Gastroesophageal sphincter (tissue), 4 donors: ENCODE data around the gene PRR35. TPM values are rescaled to one million over a fixed set of nuclear protein-coding genes. Genes with fewer than 3 reads are reported as not detected.

Experiments used
- ATAC-seq: fragments of 150-250 bp; one replicate; pipeline ENCODE4 v1.9.1; 2016; ENCODE audit warnings: mild to moderate bottlenecking, moderate library complexity
- H3K27ac ChIP-seq, 4 donors: fragments of 200-600 bp; sonication (generic) in 3 of 4; 1 replicate in 3 of 4; 2 replicates in 1 of 4; pipeline ENCODE4 v1.5.1; 2016 to 2019
- H3K27me3 ChIP-seq: fragments of 200-600 bp; sonication (generic); one replicate; pipeline ENCODE4 v1.5.1; 2019
- H3K36me3 ChIP-seq, 2 donors: fragments of 200-600 bp; sonication (generic); one replicate each; pipeline ENCODE4 v1.5.1; 2019; ENCODE audit warnings: control low read depth in 1 of 2
- H3K4me1 ChIP-seq, 3 donors: fragments of 200-600 bp; sonication (generic); 1 replicate in 2 of 3; 2 replicates in 1 of 3; pipeline ENCODE4 v1.5.1; 2016 to 2019; ENCODE audit warnings: control low read depth in 2 of 3
- H3K4me3 ChIP-seq, 2 donors: fragments of 200-600 bp; sonication (generic); one replicate each; pipeline ENCODE4 v1.5.1; 2019; ENCODE audit warnings: mild to moderate bottlenecking in 1 of 2, moderate library complexity in 1 of 2
- H3K9me3 ChIP-seq, 3 donors: fragments of 200-600 bp; sonication (generic); one replicate each; pipeline ENCODE4 v1.5.1; 2017 to 2019; ENCODE audit warnings: control low read depth in 2 of 3
- CTCF ChIP-seq, 4 experiments: fragments of 200-600 bp in 2 of 4; fragments of 450-650 bp in 2 of 4; sonication (generic) in 1 of 4; IDR thresholded peaks; one replicate each; pipeline ENCODE4 v1.5.1; 2017 to 2019; ENCODE audit warnings: antibody characterized with exemption in 4 of 4, mild to moderate bottlenecking in 2 of 4, moderate library complexity in 2 of 4
- EP300 ChIP-seq: sonication (generic); formaldehyde crosslinking; IDR thresholded peaks from one replicate; pipeline ENCODE4 v1.6.1; 2017; ENCODE audit warnings: antibody characterized with exemption, mild to moderate bottlenecking
- POLR2A ChIP-seq, 2 donors: fragments of 450-650 bp; IDR thresholded peaks; one replicate each; pipeline ENCODE4 v1.6.1; 2017; ENCODE audit warnings: antibody characterized with exemption in 2 of 2, mild to moderate bottlenecking in 2 of 2, moderate library complexity in 1 of 2
- POLR2AphosphoS5 ChIP-seq: sonication (generic); formaldehyde crosslinking; IDR thresholded peaks from one replicate; pipeline ENCODE4 v1.6.1; 2017; ENCODE audit warnings: antibody characterized with exemption
- WGBS, 2 donors: methylation state at CpG; one replicate each; pipeline ENCODE4 v1.1.5; 2018; ENCODE audit warnings: low coverage in 1 of 2; 5-methylcytosine and 5-hydroxymethylcytosine counted together
- total RNA-seq, 4 donors: library from RNA; depleted of rRNA; stranded (reverse); fragments of >200 nt; gene quantifications; one replicate each; pipeline ENCODE4 v1.1.0, GENCODE V29; 2016

The PRR35 gene
- total RNA-seq, 4 donors from 2014 or later, result not detected

GRCh38 chr16:536746-537145, 23.4 kb upstream of the PRR35 start:
- Histone ChIP-seq H3K9me3 (no peaks in the 10 kb centered on the region), H3K27me3 (no peaks in the 10 kb centered on the region), H3K27ac (no peak overlapping the region), H3K4me1 (peaks cover 0 to 25% (median 0%) of the 10 kb centered on the region in 3 donors), H3K36me3 (peaks cover 0 to 79% of the 10 kb centered on the region in 2 donors), H3K4me3 (no peak overlapping the region)
- no peak for TF ChIP-seq EP300
- TF ChIP-seq POLR2AphosphoS5, result no peak
- no peak for TF ChIP-seq POLR2A (IDR thresholded peaks at IDR 0.05)
- TF ChIP-seq CTCF (IDR thresholded peaks at IDR 0.05), result no peak
- ATAC-seq, result no peak
- no CpG with 5 or more reads among the region's 17 CpGs for WGBS, 2 donors

- 92 to 96% methylated on average over 15 to 21 of the region's 60 CpGs for WGBS, 2 donors
- Histone ChIP-seq H3K4me3 (no peak overlapping the region), H3K4me1 (peaks cover 0 to 25% (median 0%) of the 10 kb centered on the region in 3 donors), H3K9me3 (no peaks in the 10 kb centered on the region), H3K27me3 (no peaks in the 10 kb centered on the region), H3K27ac (no peak overlapping the region), H3K36me3 (peaks cover 0 to 85% of the 10 kb centered on the region in 2 donors)
- ATAC-seq, result no peak
- no peak for TF ChIP-seq POLR2AphosphoS5
These were observed 22.5 kb upstream of the PRR35 start for GRCh38 chr16:537415-538335.

- Histone ChIP-seq H3K4me1 (peaks cover 0 to 8% (median 0%) of the 10 kb centered on the region in 3 donors), H3K27ac (no peak overlapping the region), H3K27me3 (no peaks in the 10 kb centered on the region), H3K4me3 (no peak overlapping the region), H3K36me3 (peaks cover 0 to 81% of the 10 kb centered on the region in 2 donors), H3K9me3 (no peaks in the 10 kb centered on the region)
- WGBS, 2 donors, result no CpG with 5 or more reads among the region's 34 CpGs
- ATAC-seq, result no peak
- TF ChIP-seq POLR2A (IDR thresholded peaks at IDR 0.05), result no peak
These were observed 20.2 kb upstream of the PRR35 start for GRCh38 chr16:539901-540530.

- no peak for TF ChIP-seq POLR2A (IDR thresholded peaks at IDR 0.05)
- no peak for TF ChIP-seq EP300
- TF ChIP-seq CTCF (IDR thresholded peaks at IDR 0.05), result no peak
- Histone ChIP-seq H3K27ac (no peak overlapping the region), H3K36me3 (peaks cover 0 to 73% of the 10 kb centered on the region in 2 donors), H3K4me3 (no peak overlapping the region), H3K27me3 (no peaks in the 10 kb centered on the region), H3K9me3 (no peaks in the 10 kb centered on the region), H3K4me1 (peaks cover 0 to 2% (median 0%) of the 10 kb centered on the region in 3 donors)
- WGBS, 2 donors, result no CpG with 5 or more reads among the region's 29 CpGs
- no peak for ATAC-seq
These were observed 19.4 kb upstream of the PRR35 start for GRCh38 chr16:540645-541340.

GRCh38 chr16:543301-544164, 16.7 kb upstream of the PRR35 start:
- Histone ChIP-seq H3K9me3 (no peaks in the 10 kb centered on the region), H3K27me3 (no peaks in the 10 kb centered on the region), H3K36me3 (peaks cover 0 to 64% of the 10 kb centered on the region in 2 donors), H3K27ac (no peak overlapping the region), H3K4me3 (no peak overlapping the region), H3K4me1 (peaks cover 0 to 7% (median 0%) of the 10 kb centered on the region in 3 donors)
- no peak for ATAC-seq
- no CpG with 5 or more reads among the region's 51 CpGs for WGBS, 2 donors
- no peak for TF ChIP-seq POLR2AphosphoS5
- TF ChIP-seq POLR2A (IDR thresholded peaks at IDR 0.05), result no peak
- TF ChIP-seq EP300, result no peak
- TF ChIP-seq CTCF (IDR thresholded peaks at IDR 0.05), result no peak
